Kidney epithelial cell (primary cell): ENCODE data around the gene WDR7. TPM values are rescaled to one million over a fixed set of nuclear protein-coding genes. Genes with fewer than 3 reads are reported as not detected.

Experiments
- DNase-seq: peaks from one replicate; pipeline ENCODE4 v3.0.0-alpha.2; 2010; ENCODE audit warnings: low read depth
- H3K27me3 ChIP-seq: 2 replicates; pipeline ENCODE4 v1.6.0; 2011; ENCODE audit warnings: low read length; ENCODE audit not compliant: control insufficient read depth, insufficient read depth
- H3K36me3 ChIP-seq: 2 replicates; pipeline ENCODE4 v1.5.1; 2011; ENCODE audit warnings: low read length; ENCODE audit not compliant: control insufficient read depth, insufficient read depth
- H3K4me3 ChIP-seq: 2 replicates; pipeline ENCODE4 v1.5.1; 2011; ENCODE audit warnings: low read depth, mild to moderate bottlenecking, control low read depth, low read length
- total RNA-seq: library from RNA; depleted of rRNA; stranded (reverse); fragments of >200 nt; gene quantifications from 2 replicates; pipeline ENCODE4 v1.2.3, GENCODE V29; 2015
- TF ChIP-seq, protein P1 (sequence below): IDR thresholded peaks from 2 replicates; pipeline ENCODE4 v1.5.1; 2011; ENCODE audit warnings: mild to moderate bottlenecking, moderate library complexity, low read length, control low read depth, inconsistent platforms; ENCODE audit not compliant: insufficient read depth, poor library complexity, severe bottlenecking

The WDR7 gene
- total RNA-seq, 1 donor from 2014 or later: 8.7 TPM

DNA sequence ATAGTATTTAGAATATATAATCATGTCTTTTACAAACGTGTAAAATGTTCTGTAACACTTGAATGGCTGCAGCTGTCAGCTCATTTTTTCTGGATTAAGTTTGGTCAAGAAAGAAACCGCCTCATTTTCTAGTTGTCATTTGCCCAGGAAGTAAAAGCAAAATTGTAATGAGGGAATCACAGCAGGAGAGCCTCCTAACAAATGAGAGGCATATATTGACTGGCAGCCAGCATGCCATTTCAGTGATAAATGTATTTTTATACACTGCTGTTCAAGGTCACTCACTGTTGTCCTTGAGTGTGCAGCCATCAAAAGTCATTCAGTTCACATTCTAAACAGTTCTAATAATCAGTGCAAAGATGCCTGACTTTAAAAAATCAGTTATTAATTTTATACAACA is 351.5 kb downstream of the WDR7 start:
- Histone ChIP-seq H3K27me3 (no peaks in the 10 kb centered on the region), H3K36me3 (no peaks in the 10 kb centered on the region), H3K4me3 (no peak overlapping the region)
- DNase-seq: no peak
- TF ChIP-seq, protein P1, sequence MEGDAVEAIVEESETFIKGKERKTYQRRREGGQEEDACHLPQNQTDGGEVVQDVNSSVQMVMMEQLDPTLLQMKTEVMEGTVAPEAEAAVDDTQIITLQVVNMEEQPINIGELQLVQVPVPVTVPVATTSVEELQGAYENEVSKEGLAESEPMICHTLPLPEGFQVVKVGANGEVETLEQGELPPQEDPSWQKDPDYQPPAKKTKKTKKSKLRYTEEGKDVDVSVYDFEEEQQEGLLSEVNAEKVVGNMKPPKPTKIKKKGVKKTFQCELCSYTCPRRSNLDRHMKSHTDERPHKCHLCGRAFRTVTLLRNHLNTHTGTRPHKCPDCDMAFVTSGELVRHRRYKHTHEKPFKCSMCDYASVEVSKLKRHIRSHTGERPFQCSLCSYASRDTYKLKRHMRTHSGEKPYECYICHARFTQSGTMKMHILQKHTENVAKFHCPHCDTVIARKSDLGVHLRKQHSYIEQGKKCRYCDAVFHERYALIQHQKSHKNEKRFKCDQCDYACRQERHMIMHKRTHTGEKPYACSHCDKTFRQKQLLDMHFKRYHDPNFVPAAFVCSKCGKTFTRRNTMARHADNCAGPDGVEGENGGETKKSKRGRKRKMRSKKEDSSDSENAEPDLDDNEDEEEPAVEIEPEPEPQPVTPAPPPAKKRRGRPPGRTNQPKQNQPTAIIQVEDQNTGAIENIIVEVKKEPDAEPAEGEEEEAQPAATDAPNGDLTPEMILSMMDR: no peak

DNA sequence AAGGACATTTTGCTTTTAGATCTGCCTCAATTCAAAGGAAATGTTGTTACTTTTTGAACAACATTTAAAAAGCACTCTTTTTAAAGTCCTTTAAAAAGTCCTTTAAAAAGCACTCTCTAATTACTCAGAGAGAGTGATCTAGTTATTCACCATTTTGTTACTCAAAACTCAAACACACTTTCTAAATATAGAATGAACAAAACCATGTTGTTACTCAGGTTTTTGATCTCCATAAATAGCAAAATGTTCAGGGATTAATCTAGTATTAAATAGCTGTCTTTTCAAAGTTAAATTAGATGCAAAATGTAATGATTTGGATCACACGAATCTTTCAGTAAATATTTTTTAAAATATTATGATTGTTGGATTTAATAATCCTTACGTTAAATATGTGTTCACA is 352.2 kb downstream of the WDR7 start:
- TF ChIP-seq, protein P1: no peak
- no peaks in the 10 kb centered on the region for H3K36me3 ChIP-seq
- no peak for DNase-seq
- H3K4me3 ChIP-seq: no peak overlapping the region
- no peaks in the 10 kb centered on the region for H3K27me3 ChIP-seq

DNA sequence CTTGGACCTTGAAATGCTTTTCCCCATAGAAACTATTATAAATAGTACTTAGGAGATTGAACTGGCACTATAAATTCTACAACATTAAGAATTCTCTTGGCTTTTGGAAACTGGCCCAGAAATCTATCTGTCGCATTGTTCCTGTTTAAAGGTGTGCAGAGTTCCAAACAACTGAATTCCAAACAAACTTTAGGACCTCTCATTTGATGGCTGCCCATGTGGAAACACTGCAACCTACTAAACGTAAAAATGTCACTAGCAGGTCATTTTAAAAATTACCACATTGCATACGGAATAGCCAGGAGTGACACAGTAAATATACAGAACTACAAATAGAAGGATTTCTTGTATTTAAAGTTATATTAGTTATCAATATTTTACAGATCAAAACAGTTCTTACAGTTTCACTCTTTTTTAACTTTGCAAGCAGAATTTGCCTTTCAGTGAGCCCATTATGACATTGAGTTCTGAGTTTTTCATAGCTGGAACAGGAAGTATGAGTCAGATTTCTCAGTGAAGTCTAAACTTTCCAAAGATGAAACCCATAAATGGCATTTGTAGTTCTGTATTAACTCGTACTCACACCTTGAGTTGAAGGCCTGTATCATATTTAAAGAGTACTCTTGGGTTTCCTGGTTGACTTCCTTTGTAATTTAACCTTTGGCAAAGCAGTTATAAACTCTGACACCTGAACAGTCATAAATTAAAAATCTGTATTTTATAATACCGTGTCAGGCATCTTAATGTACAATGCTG is 353.4 kb downstream of the WDR7 start:
- Histone ChIP-seq H3K4me3 (no peak overlapping the region), H3K27me3 (no peaks in the 10 kb centered on the region), H3K36me3 (no peaks in the 10 kb centered on the region)
- TF ChIP-seq, protein P1: no peak
- DNase-seq: no peak

DNA sequence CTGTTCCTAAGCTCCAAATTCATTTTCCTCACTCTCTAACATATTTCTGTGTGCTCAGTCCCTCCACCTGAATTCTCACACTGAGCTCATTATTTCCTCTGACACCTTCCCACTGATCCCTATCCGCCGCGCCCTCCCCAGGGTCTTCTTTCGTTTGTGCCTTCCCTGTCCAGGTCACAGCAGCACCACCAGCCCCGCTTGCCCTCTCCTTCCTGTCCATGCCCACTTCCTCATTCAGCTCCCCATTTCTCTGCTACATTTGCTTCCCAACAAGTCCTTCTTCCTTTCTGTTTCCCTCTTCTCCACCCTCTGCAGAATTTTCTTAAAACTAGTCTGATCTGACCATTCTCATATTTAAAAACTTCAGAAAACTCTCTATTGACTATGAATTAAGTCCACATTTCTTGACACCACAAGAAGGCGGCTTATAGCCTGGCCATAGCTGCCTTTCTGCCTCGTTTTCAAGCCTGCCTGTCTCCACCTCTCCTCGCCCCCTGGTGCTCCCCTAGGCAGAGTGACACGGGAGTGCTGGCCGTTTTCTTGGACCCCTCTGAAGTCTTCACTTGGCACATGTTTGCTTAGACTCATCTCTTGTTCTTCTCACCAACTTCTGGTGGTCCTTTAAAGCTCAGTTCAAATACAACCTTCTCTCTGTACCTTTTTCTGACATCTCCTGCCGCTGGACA is 357.0 kb downstream of the WDR7 start:
- DNase-seq: no peak
- Histone ChIP-seq H3K36me3 (no peaks in the 10 kb centered on the region), H3K27me3 (no peaks in the 10 kb centered on the region), H3K4me3 (no peak overlapping the region)
- TF ChIP-seq, protein P1: no peak

DNA sequence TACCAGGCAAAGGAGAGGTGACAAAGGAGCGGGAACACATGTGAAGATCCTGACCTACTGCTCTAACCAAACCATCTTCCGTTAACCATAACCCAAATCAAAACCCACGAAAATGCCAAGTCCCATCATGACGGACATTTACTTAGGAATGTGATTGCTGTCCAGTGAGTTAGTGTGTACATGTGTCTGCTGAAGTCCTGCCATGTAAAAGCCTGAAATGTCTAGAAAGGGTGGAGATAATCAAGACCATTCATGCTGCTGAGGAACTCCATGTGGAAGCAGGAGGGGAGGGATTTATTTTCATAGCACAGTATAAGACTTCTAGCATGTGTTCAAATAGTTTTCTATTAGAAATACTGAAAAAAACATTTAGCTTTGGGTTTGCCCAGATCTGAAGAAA is 358.7 kb downstream of the WDR7 start:
- no peaks in the 10 kb centered on the region for H3K27me3 ChIP-seq
- TF ChIP-seq, protein P1: no peak

More for the DNA sequence above, 358.7 kb downstream of the WDR7 start:
- DNase-seq: no peak
- Histone ChIP-seq H3K4me3 (no peak overlapping the region), H3K36me3 (no peaks in the 10 kb centered on the region)
